Body of pancreas (tissue), 4 donors: ENCODE measurements around the gene SUPT5H.

Experiments used
- POLR2A ChIP-seq, 3 donors: fragments of 450-650 bp; IDR thresholded peaks; one replicate each; pipeline ENCODE4 v1.6.1; 2016; ENCODE audit warnings: antibody characterized with exemption in 3 of 3, mild to moderate bottlenecking in 2 of 3
- TF ChIP-seq, protein P1 (sequence below), 7 experiments: fragments of 450-650 bp in 4 of 7; fragments of 200-600 bp in 3 of 7; sonication (generic) in 3 of 7; IDR thresholded peaks; one replicate each; pipeline ENCODE4 v1.5.1; 2016 to 2019; ENCODE audit warnings: antibody characterized with exemption in 7 of 7

DNA sequence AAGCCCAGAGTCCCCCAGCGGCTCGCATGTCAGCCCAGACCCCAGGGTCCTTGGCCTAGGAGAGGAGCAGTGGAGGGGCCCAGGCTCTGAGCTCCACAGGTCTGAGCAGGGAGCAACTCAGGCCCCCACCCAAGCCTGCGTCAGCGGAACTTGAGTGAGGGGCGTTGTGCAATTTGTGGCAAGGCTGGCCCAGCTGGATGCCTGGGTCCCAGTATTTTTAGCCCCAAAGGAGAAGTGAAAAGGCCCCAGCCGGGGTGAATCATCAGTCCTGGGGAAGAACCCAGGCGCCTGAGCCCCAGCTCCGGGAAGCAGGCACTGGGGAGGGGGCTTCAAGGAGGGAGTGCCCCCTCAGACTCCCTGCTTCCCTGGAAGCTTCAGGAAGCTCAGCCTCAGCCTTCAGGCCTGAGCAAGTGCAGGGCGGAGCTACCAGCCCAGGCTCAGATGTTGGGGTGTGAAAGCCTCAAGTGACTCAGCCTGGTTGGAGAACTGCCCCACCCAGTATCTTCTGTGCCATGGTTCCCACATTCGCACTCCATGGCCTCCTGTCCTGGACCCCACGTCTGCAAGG lies 47.0 kb upstream of the SUPT5H start:
- TF ChIP-seq POLR2A (IDR thresholded peaks at IDR 0.05), result peak in 1 of 3 donors; percentile 46
- TF ChIP-seq, protein P1, sequence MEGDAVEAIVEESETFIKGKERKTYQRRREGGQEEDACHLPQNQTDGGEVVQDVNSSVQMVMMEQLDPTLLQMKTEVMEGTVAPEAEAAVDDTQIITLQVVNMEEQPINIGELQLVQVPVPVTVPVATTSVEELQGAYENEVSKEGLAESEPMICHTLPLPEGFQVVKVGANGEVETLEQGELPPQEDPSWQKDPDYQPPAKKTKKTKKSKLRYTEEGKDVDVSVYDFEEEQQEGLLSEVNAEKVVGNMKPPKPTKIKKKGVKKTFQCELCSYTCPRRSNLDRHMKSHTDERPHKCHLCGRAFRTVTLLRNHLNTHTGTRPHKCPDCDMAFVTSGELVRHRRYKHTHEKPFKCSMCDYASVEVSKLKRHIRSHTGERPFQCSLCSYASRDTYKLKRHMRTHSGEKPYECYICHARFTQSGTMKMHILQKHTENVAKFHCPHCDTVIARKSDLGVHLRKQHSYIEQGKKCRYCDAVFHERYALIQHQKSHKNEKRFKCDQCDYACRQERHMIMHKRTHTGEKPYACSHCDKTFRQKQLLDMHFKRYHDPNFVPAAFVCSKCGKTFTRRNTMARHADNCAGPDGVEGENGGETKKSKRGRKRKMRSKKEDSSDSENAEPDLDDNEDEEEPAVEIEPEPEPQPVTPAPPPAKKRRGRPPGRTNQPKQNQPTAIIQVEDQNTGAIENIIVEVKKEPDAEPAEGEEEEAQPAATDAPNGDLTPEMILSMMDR (IDR thresholded peaks at IDR 0.05), result no peak
